ENCODE results near the gene HES3.

The HES3 gene

DNA sequence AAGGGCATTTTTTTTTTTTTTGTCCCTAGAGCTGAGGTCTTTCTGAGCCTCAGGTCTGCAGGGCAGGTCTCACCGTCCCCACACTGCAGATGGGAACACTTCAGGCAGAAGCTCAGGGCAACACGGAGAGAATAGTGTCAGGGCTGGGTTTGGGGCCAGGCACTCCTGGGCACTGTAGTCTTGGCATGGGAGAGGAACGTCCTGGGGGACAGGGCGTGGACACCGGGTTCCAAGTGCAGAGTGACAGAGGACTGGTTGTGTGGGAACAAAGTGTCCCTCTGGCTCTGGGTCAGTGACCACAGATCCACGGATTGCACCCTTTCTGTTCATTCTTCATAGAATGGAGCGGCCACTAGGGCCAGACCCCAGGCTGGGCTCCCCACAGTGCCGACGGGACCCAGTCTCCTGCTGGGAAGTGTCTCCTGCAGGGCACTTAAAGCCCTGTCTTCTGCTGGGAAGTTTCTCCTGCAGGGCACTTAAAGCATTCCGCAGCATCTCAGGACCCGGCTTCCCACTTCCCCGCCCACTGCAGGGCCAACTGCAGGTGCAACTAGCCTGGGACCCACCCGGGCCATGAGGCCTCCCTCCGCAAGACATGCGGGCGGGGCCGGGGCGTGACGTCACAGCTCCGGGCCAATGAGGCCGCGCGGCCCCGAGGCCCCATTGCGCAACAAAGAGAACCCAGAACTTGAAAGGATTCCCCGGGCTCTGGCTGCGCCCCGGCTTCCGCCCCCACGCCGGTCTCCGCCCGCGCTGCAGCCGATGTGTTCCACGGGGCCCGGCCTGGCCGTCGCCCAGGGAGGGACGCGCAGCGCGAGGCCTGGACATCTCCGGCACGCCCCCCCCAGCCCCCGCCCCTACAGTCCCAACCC, 15.7 kb downstream of the HES3 start:
- DNase-seq (ENCODE audit: low read depth) = peak; percentile 82
- peak overlapping the region; percentile 73 for H3K4me3 ChIP-seq (ENCODE audit: low read depth, low read length)
- no peak for TF ChIP-seq CTCF (IDR thresholded peaks at IDR 0.05; ENCODE audit: insufficient read depth, low read depth, low read length, missing control alignments)

DNA sequence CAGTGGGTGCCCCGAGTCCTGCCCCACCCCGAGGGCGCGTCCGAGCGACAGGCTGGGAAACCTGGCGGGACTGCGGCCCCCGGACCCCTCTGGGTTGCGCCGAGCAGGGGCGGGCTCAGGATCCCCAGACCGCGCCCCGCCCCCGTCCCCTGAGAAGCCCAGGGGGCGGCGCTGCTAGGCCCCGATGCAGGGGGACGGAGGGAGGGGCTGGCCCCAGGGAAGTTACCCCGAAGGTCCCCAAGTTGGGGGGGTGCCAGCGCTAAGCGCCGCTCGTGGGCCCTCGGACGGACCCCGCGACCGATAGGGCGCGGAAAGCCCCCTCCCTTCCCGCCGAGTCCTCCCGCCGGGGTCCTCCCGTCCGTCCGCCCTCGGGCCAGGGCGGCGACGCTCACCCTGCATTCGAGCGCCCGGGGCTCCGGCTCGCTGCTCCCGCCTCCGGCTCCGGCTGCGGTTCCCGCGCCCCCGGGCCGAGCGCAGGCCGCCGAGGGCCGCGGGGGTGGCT, 16.5 kb downstream of the HES3 start:
- DNase-seq (ENCODE audit: low read depth) = peak; percentile 37
- peak overlapping the region; percentile 73 for H3K4me3 ChIP-seq (ENCODE audit: low read depth, low read length)
- no peak for TF ChIP-seq CTCF (IDR thresholded peaks at IDR 0.05; ENCODE audit: insufficient read depth, low read depth, low read length, missing control alignments)

DNA sequence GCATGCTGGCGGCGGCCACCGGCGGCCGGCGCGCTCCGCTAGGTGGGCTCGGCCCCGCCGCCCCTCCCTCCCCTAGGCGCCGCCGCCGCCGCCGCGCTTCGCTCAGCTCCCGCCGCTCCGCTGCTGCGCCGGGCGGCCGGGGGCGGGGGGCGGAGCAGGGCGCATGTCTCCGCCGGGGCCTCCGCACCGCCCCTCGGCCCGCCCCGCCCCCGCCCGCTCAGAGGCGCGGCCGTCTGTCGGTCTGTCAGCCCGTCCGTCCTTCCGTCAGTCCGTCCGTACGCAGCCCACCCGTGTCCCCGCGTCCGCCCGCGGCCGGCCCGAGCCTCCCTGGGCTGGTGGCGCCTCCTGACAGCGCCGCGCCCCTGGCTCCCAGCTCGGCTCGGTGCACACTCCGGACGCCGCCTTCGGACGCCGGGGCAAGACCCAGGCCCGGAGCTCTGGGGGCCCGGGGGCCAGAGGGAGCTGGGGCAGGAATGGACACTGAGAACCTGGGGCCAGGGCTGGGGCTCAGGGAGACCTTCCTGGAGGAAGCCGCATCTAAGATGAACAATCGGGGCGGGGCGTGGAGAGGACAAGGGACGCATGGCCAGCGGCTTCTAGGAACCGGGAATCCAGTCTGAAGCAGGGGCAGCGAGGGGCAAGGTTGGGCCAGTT, 17.1 kb downstream of the HES3 start, which contains the start of gene GPR153:
GPR153 (minus strand) TSS at position 138 of the 654 bp plus-strand sequence. CDS start 6,193 bp downstream, outside the sequence.
- DNase-seq (ENCODE audit: low read depth) = peak; percentile 46
- H3K4me3 ChIP-seq (ENCODE audit: low read depth, low read length) = peak within 1 kb of the TSS; percentile 73
- no peak for TF ChIP-seq CTCF (IDR thresholded peaks at IDR 0.05; ENCODE audit: insufficient read depth, low read depth, low read length, missing control alignments)

DNA sequence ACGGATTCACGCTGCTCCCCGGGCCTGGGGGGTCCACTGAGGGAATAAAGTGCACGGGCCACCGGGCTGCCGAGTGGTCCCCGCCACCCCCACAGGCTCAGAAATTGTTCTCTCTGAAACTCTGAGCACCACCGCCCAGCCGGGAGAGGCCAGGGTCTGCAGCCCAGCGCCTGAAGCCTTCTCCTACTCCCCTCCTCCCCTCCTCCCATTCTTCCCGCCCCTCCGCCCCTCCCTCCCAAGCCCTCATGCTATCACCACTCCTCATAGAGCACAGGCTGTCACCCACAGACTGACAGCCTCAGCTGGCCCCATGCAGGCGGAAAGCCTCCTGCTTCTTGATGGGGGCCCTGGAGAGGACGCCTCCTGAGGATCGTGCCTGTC, 17.6 kb downstream of the HES3 start:
- no peak for TF ChIP-seq CTCF (IDR thresholded peaks at IDR 0.05; ENCODE audit: insufficient read depth, low read depth, low read length, missing control alignments)
- no peak for DNase-seq (ENCODE audit: low read depth)
- H3K4me3 ChIP-seq (ENCODE audit: low read depth, low read length) = peak overlapping the region; percentile 36; the same call in 1 of the 2 replicates

- TF ChIP-seq CTCF (IDR thresholded peaks at IDR 0.05; ENCODE audit: insufficient read depth, low read depth, low read length, missing control alignments) = no peak
- H3K4me3 ChIP-seq (ENCODE audit: low read depth, low read length) = no peak overlapping the region
- no peak for DNase-seq (ENCODE audit: low read depth)
Observed at GRCh38 chr1:6262555-6263420, 18.8 kb downstream of the HES3 start.

DNA sequence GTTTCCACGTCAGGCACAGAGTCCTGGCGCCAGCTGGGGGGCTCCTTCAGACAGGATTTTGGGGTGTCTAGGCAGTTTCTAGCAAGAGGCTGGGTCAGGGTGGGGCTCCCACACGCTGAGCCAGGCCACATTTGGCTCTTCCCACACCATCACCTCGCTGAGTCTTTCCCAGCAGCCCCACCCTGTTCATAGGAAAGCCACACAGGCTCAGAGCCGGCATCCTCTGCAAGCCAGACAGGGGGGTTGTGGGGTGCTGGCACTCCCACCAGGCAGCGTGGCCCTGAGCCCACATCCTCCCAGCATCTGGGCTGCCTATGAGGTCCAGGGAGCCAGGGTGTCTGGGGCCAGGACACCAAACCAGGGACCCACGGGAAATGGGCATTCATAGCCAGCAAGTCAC, 19.7 kb downstream of the HES3 start:
- no peak for DNase-seq (ENCODE audit: low read depth)
- H3K4me3 ChIP-seq (ENCODE audit: low read depth, low read length) = no peak overlapping the region
- no peak for TF ChIP-seq CTCF (IDR thresholded peaks at IDR 0.05; ENCODE audit: insufficient read depth, low read depth, low read length, missing control alignments)

Measured in GM12865 (cell line).